Stimulated activated CD8-positive, alpha-beta memory T cell treated with anti-CD3 and anti-CD28 coated beads, Interleukin-4, amount 100 ng/mL, for 1 hour (primary cell): ENCODE measurements around the gene CALCB.

ENCODE experiments used
- DNase-seq, 2 donors: peaks; one replicate each; pipeline ENCODE4 v3.0.0-alpha.2; 2020; ENCODE audit warnings: low read depth in 2 of 2, low spot score in 1 of 2

Gene CALCB

GRCh38 chr11:15074206-15075161 is 1.1 kb downstream of the CALCB start:
- peak; percentile 63 to 71 for DNase-seq

DNA sequence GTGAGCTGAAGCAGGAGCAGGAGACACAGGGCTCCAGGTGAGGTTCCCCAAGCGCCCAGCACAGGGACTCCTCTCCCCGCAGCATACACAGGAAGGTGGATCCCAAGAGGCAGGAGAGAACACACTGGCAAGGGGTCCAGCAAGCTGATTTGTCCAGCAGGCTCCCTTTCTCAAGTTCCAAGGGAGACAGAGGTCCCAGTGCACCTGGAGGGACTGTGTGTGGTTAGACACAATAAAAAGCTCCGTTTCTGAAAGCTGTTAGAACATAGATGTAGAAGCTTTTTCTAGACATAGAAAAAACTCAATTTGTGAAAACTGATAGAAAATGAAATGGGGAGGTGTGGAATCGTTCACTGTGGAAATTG is 1.8 kb downstream of the CALCB start:
- DNase-seq: no peak

GRCh38 chr11:15091175-15091574 is 17.8 kb downstream of the CALCB start:
- no peak for DNase-seq

GRCh38 chr11:15091625-15092024 is 18.2 kb downstream of the CALCB start:
- no peak for DNase-seq

DNA sequence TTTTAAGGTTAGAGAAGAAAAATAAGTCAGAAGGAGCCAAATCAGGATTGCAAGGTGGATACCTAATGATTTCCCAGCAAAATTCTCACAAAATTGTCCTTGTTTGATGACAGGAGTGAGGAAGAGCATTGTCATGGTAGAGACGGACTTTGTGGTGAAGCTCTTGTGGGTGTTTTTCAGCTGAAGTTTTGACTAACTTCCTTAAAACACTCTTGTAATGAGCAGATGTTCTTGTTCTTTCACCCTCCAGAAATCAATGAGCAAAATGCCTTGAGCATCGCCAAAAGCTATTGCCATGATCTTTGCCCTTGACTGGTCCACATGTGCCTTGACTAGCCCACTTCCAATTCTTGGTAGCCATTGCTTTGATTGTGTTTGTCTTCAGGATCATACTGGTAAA is 20.0 kb downstream of the CALCB start:
- DNase-seq: no peak

DNA sequence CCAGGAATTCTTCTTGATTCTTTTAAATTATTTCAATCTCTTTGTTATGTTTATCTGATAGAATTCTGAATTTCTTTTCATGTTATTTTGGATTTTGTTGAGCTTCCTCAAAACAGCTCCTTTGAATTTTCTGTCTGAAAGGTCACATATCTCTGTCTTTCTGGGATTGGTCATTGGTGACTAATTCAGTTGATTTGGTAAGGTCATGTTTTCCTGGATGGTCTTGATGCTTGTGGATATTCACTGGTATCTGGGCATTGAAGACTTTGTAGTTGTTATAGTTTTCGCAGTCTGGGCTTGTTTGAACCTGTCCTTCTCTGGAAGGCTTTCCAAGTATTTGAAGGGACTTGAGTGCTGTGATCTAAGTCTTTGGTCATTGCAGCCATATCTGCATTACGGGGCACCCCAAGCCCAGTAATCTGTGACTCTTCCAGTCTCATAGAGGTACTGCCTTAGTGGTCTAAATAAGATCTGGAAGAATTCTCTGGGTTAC is 22.4 kb downstream of the CALCB start:
- DNase-seq: no peak

- DNase-seq: no peak
Observed at GRCh38 chr11:15097411-15097810, 24.0 kb downstream of the CALCB start.

- DNase-seq: no peak
Observed at GRCh38 chr11:15099267-15099666, 25.9 kb downstream of the CALCB start.

GRCh38 chr11:15101072-15101709 is 27.8 kb downstream of the CALCB start:
- DNase-seq: peak in 1 of 2 donors; percentile 6

GRCh38 chr11:15104166-15104565 is 30.8 kb downstream of the CALCB start:
- no peak for DNase-seq

DNA sequence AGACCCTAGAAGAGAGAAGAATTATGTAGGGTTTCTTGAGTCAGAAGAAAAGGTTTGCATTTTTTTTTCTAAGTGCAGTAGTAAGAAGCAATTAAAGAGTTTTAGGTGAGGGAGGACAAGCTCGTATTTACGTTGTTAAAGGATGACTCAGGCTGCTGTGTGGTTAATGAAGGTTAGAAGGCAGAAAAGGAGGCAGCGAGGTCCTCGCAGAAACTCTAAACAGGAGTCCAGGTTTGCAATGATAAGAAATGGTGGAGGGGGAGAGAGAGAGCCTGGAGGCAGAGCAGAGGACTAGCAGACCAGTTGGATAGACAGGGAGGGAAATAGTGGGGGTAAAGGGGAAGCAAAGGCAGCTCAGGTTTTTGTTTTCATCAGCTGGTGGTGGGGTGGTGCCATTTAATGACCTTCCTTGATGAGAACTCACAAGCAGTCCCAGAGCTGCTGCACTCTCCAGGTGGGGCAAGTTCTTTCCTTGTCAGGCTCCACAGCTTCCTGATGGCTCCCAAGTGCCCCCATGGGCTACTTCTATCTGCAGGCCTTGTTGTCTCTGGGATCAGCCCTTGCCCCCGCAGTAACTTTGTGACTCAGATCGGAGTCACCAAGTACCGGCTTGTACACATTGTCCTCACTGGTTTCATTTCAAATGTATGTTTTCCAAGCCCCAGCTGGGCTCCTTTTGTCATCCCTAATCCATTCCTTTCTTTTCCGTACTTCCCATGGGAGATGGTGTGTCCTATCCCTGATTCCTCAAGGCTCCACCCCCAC is 33.0 kb downstream of the CALCB start:
- no peak for DNase-seq

DNA sequence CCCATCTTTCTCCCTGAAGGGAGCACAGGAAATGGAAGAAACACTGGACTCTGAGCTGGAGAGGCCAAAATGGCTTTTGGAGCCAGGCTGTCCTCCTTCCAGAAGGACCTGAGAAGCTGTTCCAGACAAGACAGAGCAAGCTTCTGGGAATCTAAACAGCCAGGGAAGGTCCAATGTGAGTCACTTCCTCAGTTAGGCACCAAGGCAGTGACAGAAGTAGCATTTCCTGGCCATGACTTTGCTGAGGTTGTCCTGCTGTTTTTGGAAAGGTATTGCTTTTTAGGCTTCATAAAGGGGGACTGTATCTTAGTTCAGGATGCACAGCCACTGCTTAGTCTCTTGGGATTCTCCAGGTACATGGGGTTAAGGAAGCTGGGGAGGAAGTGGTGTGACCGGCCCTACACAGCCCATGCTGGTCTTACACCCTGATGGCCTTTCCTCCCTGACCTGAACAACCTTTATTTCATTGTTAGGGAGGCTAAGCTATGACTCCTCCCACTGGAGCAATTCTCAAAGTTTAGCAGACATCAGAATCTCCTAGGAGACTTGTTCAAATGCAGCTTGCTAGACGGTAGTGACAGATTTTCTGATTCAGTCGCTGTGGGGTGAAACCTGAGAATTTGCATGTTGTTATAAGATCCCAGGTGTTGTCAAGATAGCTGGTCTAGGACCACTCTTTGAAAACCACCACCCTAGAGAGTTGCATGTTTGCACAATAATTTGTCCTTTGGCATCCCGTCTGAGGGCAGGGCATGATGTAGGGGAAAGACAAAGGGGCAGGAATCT is 34.5 kb downstream of the CALCB start:
- no peak for DNase-seq

DNA sequence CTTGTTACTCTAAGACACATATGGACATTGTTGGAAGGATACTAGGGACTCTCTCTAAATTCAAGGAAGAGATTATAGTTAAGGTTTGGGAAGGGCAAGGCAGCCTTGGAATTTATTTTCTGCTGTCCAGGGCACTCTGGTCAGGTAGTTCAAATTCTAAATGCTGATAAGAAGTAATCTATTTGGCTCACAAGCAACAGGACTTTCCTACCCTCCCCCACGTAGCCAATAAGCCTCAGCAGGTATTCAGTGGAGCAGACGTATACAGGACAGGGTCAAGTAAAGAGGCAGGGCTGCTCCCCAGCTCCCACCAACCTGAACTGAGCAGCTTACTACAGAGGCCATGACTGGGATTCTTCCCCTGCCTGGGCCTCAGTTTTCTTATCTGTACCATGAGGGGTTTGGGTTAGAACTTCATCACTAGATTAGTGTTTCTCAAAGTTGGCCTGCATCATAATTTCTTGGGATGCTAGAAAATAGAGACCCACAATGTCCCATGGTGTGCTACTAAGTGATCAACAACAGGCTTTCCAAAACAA is 35.3 kb downstream of the CALCB start:
- no peak for DNase-seq

DNA sequence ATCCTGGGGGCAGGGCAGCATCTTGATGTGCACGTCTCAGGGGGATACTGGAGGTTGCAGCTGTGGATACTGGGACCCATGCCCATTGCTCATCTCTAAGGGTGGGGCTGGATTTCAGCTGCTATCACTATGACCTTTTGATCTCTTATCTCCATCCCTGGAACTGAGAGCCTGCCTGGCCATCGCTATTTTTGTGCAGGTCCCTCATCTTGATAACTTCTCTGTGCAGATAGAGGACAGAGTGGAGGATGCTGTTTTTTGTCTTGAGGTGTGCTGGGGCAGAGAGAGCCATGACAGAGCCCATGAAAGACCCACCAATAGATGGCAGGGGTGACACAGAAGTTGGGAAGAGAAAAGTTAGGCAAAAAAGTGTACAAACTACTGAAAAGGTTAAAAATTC is 36.2 kb downstream of the CALCB start:
- DNase-seq: no peak

DNA sequence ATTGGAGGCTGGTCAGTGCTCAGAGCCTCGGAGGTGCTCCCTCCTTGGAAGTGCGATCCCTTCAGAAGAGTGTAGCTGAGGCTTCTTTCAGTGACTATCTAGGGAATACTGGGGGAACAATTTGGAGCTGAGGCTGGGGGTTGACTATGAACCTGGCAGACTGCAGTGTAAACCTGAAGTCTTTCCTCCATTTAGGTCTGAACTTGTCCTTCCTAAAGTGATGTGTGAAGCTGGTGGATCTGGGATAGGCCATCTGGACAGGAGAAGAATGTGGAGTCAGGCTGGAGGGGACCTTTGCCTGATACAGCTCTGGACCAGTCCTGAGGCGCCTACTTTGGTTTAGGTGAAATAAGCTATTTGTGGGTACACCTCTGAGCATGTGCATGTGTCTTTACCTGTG is 37.8 kb downstream of the CALCB start:
- no peak for DNase-seq

- DNase-seq: no peak
Observed at GRCh38 chr11:15112131-15112541, 38.7 kb downstream of the CALCB start.

DNA sequence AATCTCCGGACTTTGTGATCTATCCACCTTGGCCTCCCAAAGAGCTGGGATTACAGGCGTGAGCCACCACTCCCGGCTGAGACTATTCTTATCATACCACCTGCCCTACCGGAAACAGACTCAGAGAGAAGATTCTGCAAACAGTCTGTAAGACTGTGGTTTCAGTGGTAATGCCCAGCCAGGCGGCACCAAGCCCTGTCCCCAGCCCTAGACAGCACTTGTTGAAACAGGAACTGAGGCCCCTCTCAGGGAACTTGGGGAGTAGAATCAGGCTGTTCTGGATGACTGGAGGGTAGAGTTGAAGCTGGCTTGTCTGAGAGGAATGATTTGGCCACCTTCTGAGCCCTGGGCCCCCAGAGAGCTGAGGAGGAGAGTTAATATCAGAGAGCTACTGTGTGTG is 40.0 kb downstream of the CALCB start:
- DNase-seq: no peak

DNA sequence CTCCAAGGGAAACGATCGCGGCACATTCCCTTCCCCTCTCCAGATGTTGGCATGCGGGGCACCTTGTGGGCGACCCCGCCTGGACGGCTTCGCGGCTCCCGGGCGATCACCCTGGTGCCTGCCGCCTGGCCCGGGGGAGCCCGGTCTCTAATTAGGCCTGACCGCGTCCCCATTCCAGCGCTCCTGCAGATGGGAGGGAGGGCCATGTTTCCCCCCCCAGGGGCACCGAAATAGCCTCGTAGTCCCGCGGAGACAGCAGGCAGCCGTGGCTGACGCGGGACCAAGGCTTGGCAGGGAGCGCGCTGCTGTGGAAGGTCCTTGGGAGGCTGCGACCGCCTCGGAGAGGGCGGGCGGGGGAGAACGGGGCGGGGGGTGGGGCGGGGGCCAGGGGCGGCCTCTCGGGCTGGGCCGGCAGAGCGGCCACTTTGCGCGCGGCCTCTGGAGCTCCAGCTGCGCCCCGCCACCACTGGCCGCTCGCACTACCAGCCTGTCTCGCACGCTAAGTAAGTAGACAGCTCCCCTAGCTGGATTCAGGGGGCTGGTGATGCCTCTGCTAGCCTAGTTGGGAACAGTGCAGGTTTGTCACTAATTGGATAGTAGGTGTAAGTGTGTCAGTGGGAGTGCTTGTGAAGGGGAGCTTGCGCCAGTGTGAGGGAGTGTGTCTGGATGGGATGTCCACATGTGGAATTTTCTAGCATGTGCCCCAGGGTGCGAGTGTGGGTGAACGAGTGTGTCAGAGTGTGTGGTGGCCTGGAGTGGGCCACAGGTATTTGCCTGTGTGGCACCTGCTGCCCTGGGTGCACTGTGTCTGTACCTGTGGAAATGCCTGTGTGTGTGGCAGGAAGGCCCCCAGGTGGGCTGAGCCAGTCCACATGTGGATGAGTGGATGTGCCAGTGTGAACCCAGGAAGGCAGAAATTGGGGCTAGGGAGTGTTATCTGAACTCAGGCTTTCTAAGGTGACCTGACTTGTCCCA is 41.4 kb downstream of the CALCB start, which contains the start of gene INSC:
TSS of gene INSC (plus strand) at position 423 of the 975 bp plus-strand sequence. CDS start 34,252 bp downstream, outside the sequence.
- no peak for DNase-seq

DNA sequence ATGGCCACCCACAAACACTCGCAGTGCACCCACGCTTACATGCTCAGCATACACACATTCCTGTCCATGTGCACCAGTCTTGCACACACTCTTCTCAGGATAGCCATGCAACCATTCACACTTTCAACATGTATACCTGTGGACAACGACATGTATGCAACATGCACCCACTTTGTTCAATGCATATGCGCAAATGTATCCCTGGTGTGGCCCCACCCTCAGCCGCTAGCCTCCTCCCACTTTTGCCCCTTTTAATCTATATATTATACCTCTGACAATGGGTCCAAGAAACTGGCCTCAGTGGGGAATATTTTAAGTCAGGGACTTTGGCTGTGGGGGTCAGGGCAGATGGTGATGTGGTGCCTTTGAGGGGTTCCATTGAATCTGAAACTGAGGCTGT is 42.3 kb downstream of the CALCB start:
- no peak for DNase-seq
